ENCODE data around the gene DMC1.

DMC1 gene

DNA sequence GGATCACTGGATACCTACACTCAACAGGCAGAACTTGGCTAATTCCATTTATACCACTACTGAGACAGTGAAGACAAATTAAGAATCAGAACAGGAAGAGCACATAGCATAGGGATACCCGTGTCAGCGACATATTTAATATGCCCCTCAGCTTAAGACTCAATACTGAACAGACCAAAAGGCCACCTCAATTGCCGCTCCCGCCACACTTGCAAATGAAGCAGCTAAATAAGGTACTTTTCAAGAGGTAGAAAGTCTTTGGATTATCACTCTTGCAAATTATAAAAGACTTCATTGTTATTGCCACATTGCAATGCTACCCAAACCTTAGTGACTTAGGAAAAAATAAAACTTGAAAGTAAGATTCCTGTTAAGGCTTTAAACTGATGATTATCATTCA, 67.0 kb downstream of the DMC1 start:
- no peak for DNase-seq (ENCODE audit: low read depth in 2 of 3, low spot score in 2 of 3)

DNA sequence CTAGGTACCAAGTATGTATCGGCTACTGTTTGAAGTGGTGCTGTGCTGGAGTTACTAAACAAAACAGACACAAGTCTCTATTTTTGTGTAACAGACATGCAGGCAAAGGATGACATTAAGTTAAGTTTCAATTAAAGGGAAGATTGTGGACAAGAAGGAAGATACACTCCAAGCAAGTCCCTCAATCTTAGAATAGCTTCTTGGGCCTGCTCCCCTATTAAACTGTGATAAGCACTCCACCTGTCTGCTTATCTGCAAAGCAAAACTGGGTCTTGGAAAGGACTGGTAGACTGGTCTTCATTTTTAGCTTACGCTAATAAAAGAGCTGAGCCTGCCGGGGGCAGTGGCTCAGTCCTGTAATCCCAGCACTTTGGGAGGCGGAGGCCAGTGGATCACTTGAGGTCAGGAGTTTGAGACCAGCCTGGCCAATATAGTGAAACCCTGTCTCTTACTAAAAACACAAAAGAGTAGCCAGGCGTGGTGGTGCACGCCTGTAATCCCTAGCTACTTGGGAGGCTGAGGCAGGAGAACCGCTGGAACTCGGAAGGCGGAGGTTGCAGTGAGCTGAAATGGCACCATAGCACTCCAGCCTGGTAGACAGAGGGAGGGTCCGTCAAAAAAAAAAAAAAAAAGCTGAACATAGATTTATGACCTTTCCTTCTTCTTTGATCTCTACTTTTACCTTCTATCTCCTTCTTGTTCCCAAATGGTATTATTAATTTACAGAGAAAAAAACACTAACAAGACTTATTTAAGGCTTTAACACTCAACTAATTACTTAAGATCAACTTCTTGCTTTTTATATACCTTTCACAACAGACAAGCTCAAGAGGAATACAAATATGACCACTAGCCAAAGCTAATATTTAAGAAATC, 67.9 kb downstream of the DMC1 start:
- DNase-seq (ENCODE audit: low read depth in 2 of 3, low spot score in 2 of 3), result no peak

GRCh38 chr22:38497869-38498268, 72.1 kb downstream of the DMC1 start:
- no peak for DNase-seq (ENCODE audit: low read depth in 2 of 3, low spot score in 2 of 3)

DNA sequence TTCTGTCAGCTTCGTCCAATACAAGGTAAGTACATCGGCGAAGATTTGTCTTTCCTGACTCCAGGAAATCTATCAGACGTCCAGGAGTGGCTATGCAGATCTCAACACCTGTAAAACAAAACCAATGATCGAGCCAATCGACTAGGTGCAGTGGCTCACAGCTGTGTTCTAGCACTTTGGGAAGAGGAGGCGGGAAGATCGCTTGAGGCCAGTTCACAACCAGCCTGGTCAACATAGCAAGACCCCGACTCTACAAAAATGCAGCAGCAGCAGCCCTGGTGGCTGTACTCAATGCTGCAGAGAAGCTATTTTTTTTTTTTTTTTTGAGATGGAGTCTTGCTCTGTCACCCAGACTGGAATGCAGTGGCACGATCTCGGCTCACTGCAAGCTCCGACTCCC, 75.0 kb downstream of the DMC1 start:
- DNase-seq (ENCODE audit: low read depth in 2 of 3, low spot score in 2 of 3), result no peak

DNA sequence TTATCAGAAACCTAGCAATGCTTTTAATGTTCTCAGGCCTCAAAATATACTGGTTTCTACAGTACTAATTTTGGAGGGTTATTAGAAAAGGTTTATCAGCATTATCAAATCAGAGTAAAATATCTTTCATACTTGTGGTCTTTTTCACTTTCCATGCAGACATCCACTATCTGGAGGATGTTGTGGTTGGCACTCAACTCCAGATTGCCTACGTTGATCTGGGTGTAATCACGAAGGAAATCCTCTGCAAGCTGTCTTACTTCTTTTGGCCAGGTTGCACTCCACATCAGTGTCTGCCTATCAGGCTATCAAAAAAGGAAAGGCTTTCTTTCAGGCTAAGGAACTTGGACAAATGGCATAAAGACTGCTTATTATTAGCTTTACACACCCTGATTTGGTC, 75.5 kb downstream of the DMC1 start:
- DNase-seq (ENCODE audit: low read depth in 2 of 3, low spot score in 2 of 3), result no peak

DNA sequence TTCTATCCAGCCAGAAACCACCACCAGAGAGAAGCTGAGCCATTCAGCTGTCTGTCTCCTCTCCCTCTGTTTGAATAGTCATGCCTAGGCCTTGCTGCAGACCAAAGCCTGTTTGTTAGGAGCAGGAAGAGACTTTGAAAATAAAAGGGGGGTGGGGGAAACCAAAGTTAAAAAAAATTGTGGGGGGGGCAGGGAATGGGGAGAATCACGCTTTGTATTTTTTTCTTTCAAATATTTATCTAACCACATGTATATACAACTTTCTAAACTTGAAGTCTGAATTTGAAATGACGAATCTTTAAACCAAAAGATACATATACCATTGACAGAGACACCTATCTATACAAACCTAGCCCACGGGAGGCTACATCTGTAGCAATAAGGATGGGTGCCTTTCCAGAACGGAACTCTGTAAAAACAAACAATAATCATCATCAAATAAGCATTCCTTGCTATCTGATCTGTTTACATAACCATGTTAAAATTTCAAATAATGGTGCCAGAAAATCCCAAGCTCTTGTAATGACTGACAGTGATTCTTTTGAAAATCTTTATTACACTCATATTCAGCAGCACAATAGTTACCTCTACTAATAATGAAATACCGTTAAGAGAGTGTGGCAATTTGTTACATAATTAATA, 78.2 kb downstream of the DMC1 start:
- no peak for DNase-seq (ENCODE audit: low read depth in 2 of 3, low spot score in 2 of 3)

GRCh38 chr22:38490915-38491314, 79.1 kb downstream of the DMC1 start:
- no peak for DNase-seq (ENCODE audit: low read depth in 2 of 3, low spot score in 2 of 3)

- DNase-seq (ENCODE audit: low read depth in 2 of 3, low spot score in 2 of 3), result no peak
Observed at GRCh38 chr22:38490475-38490874, 79.5 kb downstream of the DMC1 start.

GRCh38 chr22:38489561-38490145, 80.3 kb downstream of the DMC1 start:
- DNase-seq (ENCODE audit: low read depth in 2 of 3, low spot score in 2 of 3), result no peak

DNA sequence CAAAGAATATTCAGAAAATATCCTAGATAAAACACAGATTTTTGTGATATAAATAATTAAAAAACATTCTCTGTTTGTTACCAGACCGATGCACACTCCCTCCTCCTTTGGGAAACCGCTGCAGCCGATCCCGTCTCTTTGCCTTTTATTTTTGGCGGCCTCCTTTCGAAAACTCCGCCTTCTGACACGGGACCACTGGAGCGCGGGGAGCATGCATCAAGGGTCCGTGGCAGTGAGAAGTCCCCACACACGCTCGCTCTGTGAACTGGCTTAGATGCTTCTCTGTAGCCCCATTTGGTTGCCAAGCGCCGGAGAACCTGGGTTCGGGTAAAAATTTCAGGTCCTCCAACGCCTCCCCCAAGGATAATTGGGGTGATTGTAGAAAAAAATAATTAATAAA, 80.8 kb downstream of the DMC1 start:
- no peak for DNase-seq (ENCODE audit: low read depth in 2 of 3, low spot score in 2 of 3)

DNA sequence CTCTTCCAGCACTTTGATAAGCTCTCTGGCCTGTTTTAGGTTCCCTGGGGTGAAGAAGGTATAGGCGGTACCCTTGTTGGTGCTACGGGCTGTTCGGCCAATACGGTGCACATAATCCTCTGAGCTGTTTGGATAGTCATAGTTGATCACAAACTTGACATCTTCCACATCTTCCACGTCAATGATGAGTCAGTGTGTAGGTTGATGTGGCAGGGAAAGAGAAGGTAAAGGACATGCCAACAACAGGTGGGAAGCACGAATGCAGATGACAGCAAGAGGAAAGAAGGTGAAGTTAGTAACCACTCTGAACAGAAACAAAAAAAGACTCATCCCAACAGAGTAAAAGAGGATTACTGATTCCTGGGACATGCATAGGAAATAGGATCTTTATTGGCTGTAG, 82.0 kb downstream of the DMC1 start:
- DNase-seq (ENCODE audit: low read depth in 2 of 3, low spot score in 2 of 3), result no peak

- no peak for DNase-seq (ENCODE audit: low read depth in 2 of 3, low spot score in 2 of 3)
Observed at GRCh38 chr22:38485783-38486182, 84.2 kb downstream of the DMC1 start.

DNA sequence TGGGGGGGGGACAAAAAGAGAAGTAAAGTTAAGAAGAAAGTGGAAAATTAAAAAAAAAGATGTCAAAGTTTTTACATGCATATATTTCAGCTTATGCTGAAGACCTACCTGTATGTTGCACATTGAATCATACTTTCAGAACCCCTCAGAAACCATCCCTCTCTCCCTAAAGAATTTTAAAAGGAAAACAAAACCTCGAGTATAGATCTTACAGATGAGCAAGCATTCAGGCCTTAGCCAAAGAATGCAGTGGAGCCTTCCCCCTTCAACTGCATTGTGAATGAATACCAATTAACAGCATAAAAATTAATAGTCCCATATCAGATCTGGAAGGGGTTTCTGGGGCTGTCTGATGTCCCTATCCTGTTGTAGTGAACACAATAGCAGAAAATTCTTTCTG, 85.7 kb downstream of the DMC1 start:
- no peak for DNase-seq (ENCODE audit: low read depth in 2 of 3, low spot score in 2 of 3)

GRCh38 chr22:38482662-38483308, 87.2 kb downstream of the DMC1 start:
- no peak for DNase-seq (ENCODE audit: low read depth in 2 of 3, low spot score in 2 of 3)

GRCh38 chr22:38481871-38482332, 88.1 kb downstream of the DMC1 start:
- no peak for DNase-seq (ENCODE audit: low read depth in 2 of 3, low spot score in 2 of 3)

DNA sequence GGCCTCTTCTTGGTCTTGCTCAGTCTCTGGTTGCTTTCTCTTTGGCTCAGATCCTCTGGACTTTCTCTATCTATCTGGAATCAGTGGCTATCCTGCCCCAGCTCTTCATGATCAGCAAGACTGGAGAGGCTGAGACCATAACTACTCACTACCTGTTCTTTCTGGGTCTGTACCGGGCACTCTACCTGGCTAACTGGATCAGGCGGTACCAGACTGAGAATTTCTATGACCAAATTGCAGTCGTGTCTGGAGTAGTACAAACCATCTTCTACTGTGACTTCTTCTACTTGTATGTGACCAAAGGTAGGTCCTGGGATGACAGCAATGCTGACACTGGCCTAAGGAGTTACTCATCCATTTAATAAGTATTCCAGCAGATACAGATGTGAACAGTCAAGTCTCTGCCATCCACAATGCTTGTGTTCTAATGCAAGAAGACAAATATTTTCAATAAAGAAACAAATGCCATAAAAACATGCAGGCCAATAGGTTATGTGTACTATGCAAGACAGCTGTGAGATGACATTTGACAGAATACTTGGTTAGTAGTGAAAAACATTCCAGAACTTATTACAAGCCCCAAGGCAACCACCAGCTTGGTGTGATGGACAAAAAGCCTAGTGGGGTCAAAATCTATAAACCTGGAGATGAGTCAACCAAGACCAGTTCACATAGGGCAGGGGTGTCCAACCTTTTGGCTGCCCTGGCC, 88.7 kb downstream of the DMC1 start:
- DNase-seq (ENCODE audit: low read depth in 2 of 3, low spot score in 2 of 3), result no peak

- no peak for DNase-seq (ENCODE audit: low read depth in 2 of 3, low spot score in 2 of 3)
Observed at GRCh38 chr22:38479096-38479837, 90.7 kb downstream of the DMC1 start.

- DNase-seq (ENCODE audit: low read depth in 2 of 3, low spot score in 2 of 3), result no peak
Observed at GRCh38 chr22:38477585-38477984, 92.4 kb downstream of the DMC1 start.

DNA sequence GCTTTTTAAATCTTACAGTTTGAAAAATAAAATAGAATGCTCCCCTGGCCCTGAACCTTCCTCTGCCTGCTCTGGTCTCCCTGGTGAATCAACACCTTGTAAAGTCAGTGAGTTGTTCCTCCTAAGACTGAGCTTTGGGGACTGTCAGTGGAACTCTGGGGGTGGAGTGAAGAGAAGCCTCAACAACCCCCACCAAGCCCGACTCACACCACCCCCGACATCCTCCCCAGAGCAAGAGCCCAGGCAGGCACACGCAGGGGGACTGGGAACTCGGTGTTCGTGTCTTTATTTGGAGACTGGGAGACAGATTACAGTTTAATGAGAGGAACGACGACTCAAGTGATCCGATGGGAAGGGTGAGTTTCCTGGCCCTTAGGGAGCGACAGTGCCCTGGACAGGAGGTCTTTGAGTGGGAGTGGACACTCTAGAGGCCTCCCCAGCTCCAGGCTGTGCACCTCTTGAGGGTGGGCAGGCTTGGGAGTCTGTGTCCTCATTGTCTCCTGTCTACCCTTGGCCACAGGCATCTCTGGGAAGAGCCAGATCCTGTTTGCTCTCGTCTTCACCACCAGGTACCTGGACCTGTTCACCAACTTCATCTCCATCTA, 95.9 kb downstream of the DMC1 start:
- DNase-seq (ENCODE audit: low read depth in 2 of 3, low spot score in 2 of 3), result no peak

DNA sequence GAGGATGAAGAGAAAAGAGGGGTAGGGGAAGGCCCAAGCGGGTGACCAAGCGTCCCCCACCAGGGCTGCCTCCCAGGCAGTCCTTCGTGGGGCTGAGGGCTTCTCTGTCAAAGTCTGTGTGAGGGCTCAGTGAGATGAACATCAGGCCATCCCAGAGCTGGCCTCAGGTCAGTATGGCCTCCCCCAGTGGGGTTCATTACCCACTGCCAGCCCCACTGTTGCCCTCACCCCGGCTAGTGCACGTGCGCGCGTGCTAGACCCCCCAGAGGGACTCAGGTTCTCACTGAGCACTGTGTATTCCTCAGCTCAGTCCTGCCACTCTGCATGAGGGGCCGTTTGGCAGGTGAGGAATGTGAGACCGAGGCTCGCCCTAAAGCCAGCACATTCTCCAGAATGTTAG, 98.7 kb downstream of the DMC1 start:
- no peak for DNase-seq (ENCODE audit: low read depth in 2 of 3, low spot score in 2 of 3)
